GM10248 (cell line): ENCODE results near the gene PLCB1.

Source experiments
- CTCF ChIA-PET: fragments of 300-600 bp; sonication (Branson Sonifier 250); formaldehyde crosslinking; extraction: SDS; loops from one replicate; lab custom pipeline; 2021; ENCODE audit warnings: antibody characterized with exemption; lab: Yijun Ruan, JAX
- POLR2A ChIA-PET: fragments of 350-650 bp; sonication (Branson Sonifier 250); formaldehyde crosslinking; extraction: SDS; loops from one replicate; lab custom pipeline; 2020; ENCODE audit warnings: antibody characterized with exemption; lab: Yijun Ruan, JAX
- DNase-seq: peaks from one replicate; pipeline ENCODE4 v3.0.0; 2012; ENCODE audit errors: extremely low spot score
- CTCF ChIP-seq: IDR thresholded peaks from 2 replicates; pipeline ENCODE4 v1.5.1; 2012; ENCODE audit warnings: mild to moderate bottlenecking, low read depth; ENCODE audit errors: extremely low read depth, missing control alignments, control extremely low read depth

The PLCB1 gene

GRCh38 chr20:8711501-8711900 is 579.4 kb downstream of the PLCB1 start:
- POLR2A ChIA-PET = no interaction called here
- CTCF ChIA-PET = interaction anchor here (8.4 kb wide), 1 partner anchor 11 kb away, joined by 80 read pairs; no protein-coding TSS in a partner anchor
- DNase-seq = no peak
- no peak for TF ChIP-seq CTCF

- no peak for TF ChIP-seq CTCF
- POLR2A ChIA-PET = no interaction called here
- CTCF ChIA-PET = interaction anchor here (0.9 to 8.4 kb wide), 3 partner anchors 8 to 583 kb away, joined by 3 to 80 read pairs (median 3); no protein-coding TSS in a partner anchor
- DNase-seq = no peak
These were observed 582.1 kb downstream of the PLCB1 start for GRCh38 chr20:8714206-8714605.

GRCh38 chr20:8718279-8718678 is 586.2 kb downstream of the PLCB1 start:
- POLR2A ChIA-PET = no interaction called here
- CTCF ChIA-PET = interaction anchor here (0.9 to 2.7 kb wide), 2 partner anchors 587 to 674 kb away, joined by 3 to 16 read pairs; no protein-coding TSS in a partner anchor
- no peak for TF ChIP-seq CTCF
- no peak for DNase-seq

GRCh38 chr20:8720089-8720488 is 588.0 kb downstream of the PLCB1 start:
- ChIA-PET POLR2A (no interaction called here), CTCF (interaction anchor here (2.5 to 5.2 kb wide), 9 partner anchors 9 to 783 kb away, joined by 7 to 129 read pairs (median 34); partner anchors contain the start of gene PLCB1)
- no peak for TF ChIP-seq CTCF
- no peak for DNase-seq

GRCh38 chr20:8721098-8721497 is 589.0 kb downstream of the PLCB1 start:
- ChIA-PET POLR2A (no interaction called here), CTCF (interaction anchor here (0.8 to 5.2 kb wide), 41 partner anchors 10 to 1962 kb away, joined by 3 to 129 read pairs (median 6); partner anchors contain the start of gene PLCB1)
- no peak for DNase-seq
- peak; percentile 70 for TF ChIP-seq CTCF

- DNase-seq = peak; percentile 31
- CTCF ChIA-PET = interaction anchor here (0.7 to 5.2 kb wide), 67 partner anchors 9 to 1963 kb away, joined by 3 to 129 read pairs (median 4); partner anchors contain the start of gene PLCB1
- POLR2A ChIA-PET = no interaction called here
- peak; percentile 73 for TF ChIP-seq CTCF
These were observed 590.3 kb downstream of the PLCB1 start for GRCh38 chr20:8722277-8722928.
